Liver (tissue), 9 donors: ENCODE measurements around the gene CD8A. TPM values are rescaled to one million over a fixed set of nuclear protein-coding genes. Genes with fewer than 3 reads are reported as not detected.

Source experiments
- DNase-seq: peaks from one replicate; pipeline ENCODE4 v3.0.0-alpha.2; 2017; ENCODE audit warnings: low spot score
- H3K27ac ChIP-seq, 2 donors: one replicate each; pipeline ENCODE4 v1.7.0; 2013; ENCODE audit warnings: inconsistent platforms in 2 of 2, low read length in 2 of 2, control low read depth in 1 of 2, low read depth in 1 of 2, mild to moderate bottlenecking in 1 of 2
- H3K27me3 ChIP-seq, 4 donors: one replicate each; pipeline versions ENCODE4 v1.6.1 to v1.7.0; 2013; ENCODE audit warnings: low read length in 3 of 4, inconsistent platforms in 1 of 4, mild to moderate bottlenecking in 1 of 4, moderate library complexity in 1 of 4; ENCODE audit not compliant: control insufficient read depth in 4 of 4, insufficient read depth in 4 of 4
- H3K36me3 ChIP-seq, 4 donors: one replicate each; pipeline versions ENCODE4 v1.6.1 to v1.7.0; 2013; ENCODE audit warnings: low read length in 3 of 4, mild to moderate bottlenecking in 3 of 4, low read depth in 1 of 4, moderate library complexity in 1 of 4; ENCODE audit not compliant: control insufficient read depth in 4 of 4, insufficient read depth in 3 of 4
- H3K4me1 ChIP-seq, 4 donors: one replicate each; pipeline versions ENCODE4 v1.6.1 to v1.7.0; 2013; ENCODE audit warnings: low read length in 3 of 4, mild to moderate bottlenecking in 3 of 4, moderate library complexity in 1 of 4; ENCODE audit not compliant: control insufficient read depth in 4 of 4, insufficient read depth in 4 of 4
- H3K4me3 ChIP-seq, 3 donors: one replicate each; pipeline versions ENCODE4 v1.6.1 to v1.7.0; 2013; ENCODE audit warnings: low read length in 3 of 3, control low read depth in 1 of 3, low read depth in 1 of 3, mild to moderate bottlenecking in 1 of 3
- H3K9ac ChIP-seq, 2 donors: one replicate each; pipeline ENCODE4 v1.7.0; 2013; ENCODE audit warnings: low read length in 2 of 2, mild to moderate bottlenecking in 2 of 2, moderate library complexity in 2 of 2, control low read depth in 1 of 2, low read depth in 1 of 2
- H3K9me3 ChIP-seq, 4 donors: one replicate each; pipeline versions ENCODE4 v1.6.1 to v1.7.0; 2013; ENCODE audit warnings: low read length in 3 of 4; ENCODE audit not compliant: control insufficient read depth in 4 of 4
- ATF3 ChIP-seq: IDR thresholded peaks from 2 replicates; pipeline ENCODE4 v1.6.1; 2016; ENCODE audit warnings: antibody characterized with exemption
- EGR1 ChIP-seq, 2 donors: IDR thresholded peaks; 2 replicates each; pipeline ENCODE4 v1.6.1; 2016 to 2018; ENCODE audit warnings: antibody characterized with exemption in 2 of 2, low read depth in 2 of 2
- FOXA1 ChIP-seq: IDR thresholded peaks from 2 replicates; pipeline ENCODE4 v1.6.1; 2016; ENCODE audit warnings: antibody characterized with exemption
- FOXA2 ChIP-seq: IDR thresholded peaks from 2 replicates; pipeline ENCODE4 v1.6.1; 2016; ENCODE audit warnings: antibody characterized with exemption
- GABPA ChIP-seq, 2 donors: IDR thresholded peaks in 1 of 2; conservative IDR thresholded peaks in 1 of 2; 2 replicates each; pipeline ENCODE4 v1.6.1; 2016; ENCODE audit warnings: antibody characterized with exemption in 2 of 2, mild to moderate bottlenecking in 1 of 2, moderate library complexity in 1 of 2
- HNF4A ChIP-seq, 2 donors: conservative IDR thresholded peaks; 2 replicates each; pipeline ENCODE4 v1.6.1; 2016; ENCODE audit warnings: antibody characterized with exemption in 2 of 2, mild to moderate bottlenecking in 2 of 2
- JUND ChIP-seq, 2 donors: IDR thresholded peaks; 2 replicates each; pipeline ENCODE4 v1.6.1; 2016; ENCODE audit warnings: antibody characterized with exemption in 2 of 2
- NR2F2 ChIP-seq: IDR thresholded peaks from 2 replicates; pipeline ENCODE4 v1.6.1; 2016; ENCODE audit warnings: antibody characterized with exemption
- RAD21 ChIP-seq, 2 donors: IDR thresholded peaks; 2 replicates each; pipeline ENCODE4 v1.6.1; 2016; ENCODE audit warnings: antibody characterized with exemption in 2 of 2, mild to moderate bottlenecking in 2 of 2
- REST ChIP-seq: IDR thresholded peaks from 2 replicates; pipeline ENCODE4 v1.6.1; 2016; ENCODE audit warnings: antibody characterized with exemption, mild to moderate bottlenecking
- RXRA ChIP-seq, 2 donors: IDR thresholded peaks; 2 replicates each; pipeline ENCODE4 v1.6.1; 2017 to 2018; ENCODE audit warnings: antibody characterized with exemption in 2 of 2, mild to moderate bottlenecking in 1 of 2
- SP1 ChIP-seq: IDR thresholded peaks from 2 replicates; pipeline ENCODE4 v1.6.1; 2018; ENCODE audit warnings: antibody characterized with exemption, mild to moderate bottlenecking
- TAF1 ChIP-seq: conservative IDR thresholded peaks from 2 replicates; pipeline ENCODE4 v1.6.1; 2016; ENCODE audit warnings: antibody characterized with exemption, mild to moderate bottlenecking
- YY1 ChIP-seq: IDR thresholded peaks from 2 replicates; pipeline ENCODE4 v1.6.1; 2016; ENCODE audit warnings: antibody characterized with exemption, mild to moderate bottlenecking
- WGBS: extraction: QIAGEN DNeasy Blood & Tissue Kit; methylation state at CpG from one replicate; pipeline ENCODE4 v1.1.7; 2013; 5-methylcytosine and 5-hydroxymethylcytosine counted together
- polyA plus RNA-seq, 2 donors: library from polyadenylated mRNA; stranded (reverse) in 1 of 2; unstranded in 1 of 2; fragments of 200-250 nt in 1 of 2; fragments of >200 nt in 1 of 2; fragmentation: Nextera tagmentation in 1 of 2; extraction: Ambion mirVana in 1 of 2; gene quantifications; one replicate each; pipeline versions ENCODE4 v1.2.1 to v1.2.3, GENCODE V29; 2013 to 2015
- total RNA-seq, 2 donors: library from RNA; depleted of rRNA; stranded (reverse); fragments of >200 nt; gene quantifications; one replicate each; pipeline ENCODE4 v1.2.3, GENCODE V29; 2014
- TF ChIP-seq, protein P1 (sequence below): fragments of 150-350 bp; IDR thresholded peaks from 2 replicates; pipeline ENCODE4 v1.5.1; 2017; ENCODE audit warnings: improper control_type of control experiment, low read depth, low read length; ENCODE audit not compliant: missing input control
- donor health status: healthy.
- donor health status: healthy.
- donor health status: healthy.
- donor health status: healthy.
- donor health status: healthy.

CD8A gene
- total and polyA plus RNA-seq, 4 donors, result 0.42 to 1.8 (median 0.69) TPM

DNA sequence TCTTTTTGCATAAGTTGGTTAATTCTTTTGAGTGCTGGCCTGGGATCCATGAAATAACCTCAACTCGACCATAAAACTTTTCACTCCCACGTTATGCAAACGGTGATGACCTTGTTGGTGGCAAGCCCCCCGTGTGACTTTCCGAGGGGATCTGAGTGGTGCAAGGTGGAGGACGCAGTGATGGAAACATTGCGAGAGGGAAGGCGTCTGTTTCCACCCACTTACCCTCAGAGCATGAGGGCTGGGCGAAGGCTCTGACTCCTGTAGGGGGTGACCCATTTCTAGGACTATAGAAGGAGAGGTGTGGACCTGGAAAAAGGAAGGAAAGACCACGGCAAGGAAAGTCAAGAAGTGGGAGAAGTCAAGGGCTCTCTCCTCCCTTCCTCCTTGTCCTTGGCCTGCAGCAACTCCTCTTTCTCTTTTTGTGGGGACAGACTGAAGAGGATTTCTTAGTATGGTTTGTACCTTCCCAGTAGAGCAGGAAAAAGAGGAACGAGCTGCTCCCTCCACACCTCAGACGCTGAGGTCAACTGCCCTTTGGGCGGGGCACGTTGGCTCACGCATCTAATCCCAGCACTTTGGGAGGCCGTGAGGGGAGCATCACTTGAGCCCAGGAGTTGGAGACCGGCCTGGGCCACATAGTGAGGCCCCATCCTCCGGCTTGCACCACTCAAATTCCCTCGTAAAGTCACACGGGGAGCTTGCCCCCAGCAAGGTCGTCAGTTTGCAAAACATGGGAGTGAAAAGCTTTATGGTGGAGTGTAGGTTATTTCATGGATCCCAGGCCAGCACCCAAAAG lies 15.5 kb upstream of the CD8A start:
- Histone ChIP-seq H3K27me3 (no peaks in the 10 kb centered on the region), H3K27ac (no peak overlapping the region), H3K36me3 (no peaks in the 10 kb centered on the region), H3K4me1 (peaks cover 6 to 25% (median 16%) of the 10 kb centered on the region in 4 donors), H3K4me3 (no peak overlapping the region), H3K9ac (no peak overlapping the region), H3K9me3 (no peaks in the 10 kb centered on the region)
- TF ChIP-seq ATF3 (no peak), YY1 (no peak), FOXA1 (no peak), GABPA (IDR thresholded peaks at IDR 0.05 in 1 of 2, conservative IDR thresholded peaks at IDR 0.05 in 1 of 2) (no peak), JUND (IDR thresholded peaks at IDR 0.05) (no peak), REST (no peak), SP1 (no peak)
- TF ChIP-seq, protein P1, sequence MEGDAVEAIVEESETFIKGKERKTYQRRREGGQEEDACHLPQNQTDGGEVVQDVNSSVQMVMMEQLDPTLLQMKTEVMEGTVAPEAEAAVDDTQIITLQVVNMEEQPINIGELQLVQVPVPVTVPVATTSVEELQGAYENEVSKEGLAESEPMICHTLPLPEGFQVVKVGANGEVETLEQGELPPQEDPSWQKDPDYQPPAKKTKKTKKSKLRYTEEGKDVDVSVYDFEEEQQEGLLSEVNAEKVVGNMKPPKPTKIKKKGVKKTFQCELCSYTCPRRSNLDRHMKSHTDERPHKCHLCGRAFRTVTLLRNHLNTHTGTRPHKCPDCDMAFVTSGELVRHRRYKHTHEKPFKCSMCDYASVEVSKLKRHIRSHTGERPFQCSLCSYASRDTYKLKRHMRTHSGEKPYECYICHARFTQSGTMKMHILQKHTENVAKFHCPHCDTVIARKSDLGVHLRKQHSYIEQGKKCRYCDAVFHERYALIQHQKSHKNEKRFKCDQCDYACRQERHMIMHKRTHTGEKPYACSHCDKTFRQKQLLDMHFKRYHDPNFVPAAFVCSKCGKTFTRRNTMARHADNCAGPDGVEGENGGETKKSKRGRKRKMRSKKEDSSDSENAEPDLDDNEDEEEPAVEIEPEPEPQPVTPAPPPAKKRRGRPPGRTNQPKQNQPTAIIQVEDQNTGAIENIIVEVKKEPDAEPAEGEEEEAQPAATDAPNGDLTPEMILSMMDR, result no peak
- 79% methylated on average over 21 of the region's 21 CpGs for WGBS
- DNase-seq, result no peak

DNA sequence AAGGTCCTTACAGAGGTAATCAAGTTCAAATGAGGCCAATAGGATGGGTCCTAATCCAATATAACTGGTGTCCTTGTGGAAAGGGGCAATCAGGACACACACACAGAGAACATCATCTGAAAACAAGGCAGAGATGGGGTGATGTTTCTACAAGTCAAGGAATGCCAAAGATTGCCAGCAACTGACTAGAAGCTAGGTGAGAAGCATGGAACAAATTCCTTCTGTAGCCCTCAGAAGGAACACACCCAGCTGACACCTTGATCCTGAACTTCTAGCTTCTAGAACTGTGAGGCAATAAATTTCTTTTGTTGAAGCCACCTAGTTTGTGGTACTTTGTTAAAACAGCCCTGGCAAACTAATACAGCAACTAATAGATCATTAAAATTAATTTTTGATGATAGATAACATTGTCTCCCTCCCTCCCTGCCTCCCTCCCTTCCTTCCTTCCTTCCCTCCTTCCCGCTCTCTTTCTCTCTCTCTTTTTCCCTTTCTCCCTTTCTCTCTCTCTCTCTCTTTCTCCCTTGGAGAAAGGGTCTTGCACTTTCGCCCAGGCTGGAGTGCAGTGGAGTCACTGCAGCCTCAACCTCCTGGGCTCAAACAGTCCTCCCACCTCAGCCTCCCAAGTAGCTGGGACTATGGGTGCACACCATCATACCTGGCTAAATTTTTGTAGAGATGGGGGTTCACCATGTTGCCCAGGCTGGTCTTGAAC lies 10.3 kb upstream of the CD8A start:
- no peak for TF ChIP-seq FOXA2
- Histone ChIP-seq H3K9ac (no peak overlapping the region), H3K9me3 (peaks cover 9 to 16% (median 11%) of the 10 kb centered on the region in 4 donors), H3K27ac (no peak overlapping the region), H3K27me3 (no peaks in the 10 kb centered on the region), H3K4me3 (no peak overlapping the region), H3K36me3 (no peaks in the 10 kb centered on the region), H3K4me1 (no peaks in the 10 kb centered on the region)
- WGBS, result 91% methylated on average over 2 of the region's 2 CpGs
- no peak for DNase-seq

DNA sequence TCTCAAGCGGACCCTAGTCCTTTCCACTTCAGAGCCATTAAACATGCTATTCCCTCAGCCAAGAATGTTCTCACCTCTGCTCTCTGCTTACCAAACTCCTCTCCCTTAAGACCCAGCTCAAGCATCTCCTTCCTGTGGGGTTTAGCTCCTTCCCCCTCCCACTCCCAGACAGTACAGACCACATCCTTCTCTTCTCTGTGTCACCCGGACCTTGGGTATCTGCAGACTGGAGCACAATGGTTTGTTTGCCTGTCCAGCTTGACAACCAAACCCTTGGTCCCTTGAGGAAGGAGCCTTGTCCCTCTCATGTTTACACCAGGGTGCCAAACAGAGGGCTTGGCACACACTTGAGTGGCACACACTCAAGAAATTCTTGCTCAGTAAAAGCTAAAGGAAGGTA lies 4.1 kb upstream of the CD8A start:
- no peak for DNase-seq
- H3K27ac ChIP-seq, result no peak overlapping the region
- H3K9ac ChIP-seq, result no peak overlapping the region
- H3K4me3 ChIP-seq, result no peak overlapping the region
- H3K36me3 ChIP-seq, result no peaks in the 10 kb centered on the region
- peaks cover 9 to 16% (median 11%) of the 10 kb centered on the region in 4 donors for H3K9me3 ChIP-seq
- peaks cover 0 to 8% (median 2%) of the 10 kb centered on the region in 4 donors for H3K27me3 ChIP-seq
- peaks cover 3 to 14% (median 6%) of the 10 kb centered on the region in 4 donors for H3K4me1 ChIP-seq
- WGBS, result 84% methylated on average over 2 of the region's 2 CpGs
- TF ChIP-seq RAD21 (IDR thresholded peaks at IDR 0.05), result no peak
- no peak for TF ChIP-seq YY1
- TF ChIP-seq EGR1 (IDR thresholded peaks at IDR 0.05; ENCODE audit: low read depth in 2 of 2), result no peak
- no peak for TF ChIP-seq SP1
- TF ChIP-seq RXRA (IDR thresholded peaks at IDR 0.05), result no peak
- no peak for TF ChIP-seq TAF1
- no peak for TF ChIP-seq FOXA1
- TF ChIP-seq, protein P1, result no peak
- TF ChIP-seq HNF4A (conservative IDR thresholded peaks at IDR 0.05), result no peak
- TF ChIP-seq FOXA2, result no peak
- TF ChIP-seq ATF3, result no peak
- no peak for TF ChIP-seq NR2F2
